Endothelial cell of umbilical vein (primary cell): Measurements from ENCODE around the gene ANKFN1.

Experiments
- EZH2 ChIP-seq: IDR thresholded peaks from 2 replicates; pipeline ENCODE4 v1.6.1; 2012; ENCODE audit warnings: borderline replicate concordance, low read depth, mild to moderate bottlenecking, moderate library complexity, low read length, inconsistent platforms; ENCODE audit not compliant: severe bottlenecking
- TF ChIP-seq, protein P1 (sequence below): IDR thresholded peaks from 2 replicates; pipeline ENCODE4 v1.6.1; 2011; ENCODE audit not compliant: insufficient read depth, insufficient read length

DNA sequence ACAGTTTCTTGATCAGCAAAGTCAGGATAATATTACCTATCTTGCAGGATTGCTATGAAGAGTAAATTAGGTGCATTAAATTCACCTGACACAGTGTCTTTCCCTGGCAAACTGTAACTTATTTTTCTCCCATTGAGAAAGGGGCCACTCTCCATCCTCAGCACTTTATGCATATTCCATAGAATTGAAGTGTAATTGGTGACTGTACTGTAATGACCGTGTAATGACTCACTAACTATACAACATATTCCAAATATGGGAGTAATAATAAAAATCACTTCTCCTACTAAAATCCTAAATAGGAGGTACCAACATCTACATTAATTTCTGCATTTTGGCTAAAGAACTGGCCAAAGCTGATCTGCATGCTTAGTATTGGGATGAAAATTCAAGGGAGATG lies 298.4 kb downstream of the ANKFN1 start:
- no peak for TF ChIP-seq EZH2
- TF ChIP-seq, protein P1, sequence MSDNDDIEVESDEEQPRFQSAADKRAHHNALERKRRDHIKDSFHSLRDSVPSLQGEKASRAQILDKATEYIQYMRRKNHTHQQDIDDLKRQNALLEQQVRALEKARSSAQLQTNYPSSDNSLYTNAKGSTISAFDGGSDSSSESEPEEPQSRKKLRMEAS, result no peak
